Ovary (tissue), 9 donors: ENCODE data around the gene EMID1. TPM values are rescaled to one million over a fixed set of nuclear protein-coding genes. Genes with fewer than 3 reads are reported as not detected.
A peak's percentile ranks its signal among the peaks of the same experiment; 100 is the strongest.
"Not testable (repeated sequence)": the region's sequence is repeated elsewhere in the genome, so short reads cannot be mapped to it uniquely, and the experiment has no call there.

ENCODE experiments used
- DNase-seq, 5 donors: peaks; one replicate each; pipeline ENCODE4 v3.0.0-alpha.2; 2019 to 2020
- H3K27ac ChIP-seq, 2 donors: fragments of 200-600 bp; one replicate each; pipeline versions ENCODE4 v1.5.1 to v1.8.0; 2019 to 2022
- H3K27me3 ChIP-seq: fragments of 200-600 bp; one replicate; pipeline ENCODE4 v1.8.0; 2022
- H3K36me3 ChIP-seq: fragments of 200-600 bp; sonication (generic); one replicate; pipeline ENCODE4 v1.5.1; 2019
- H3K4me1 ChIP-seq: one replicate; pipeline ENCODE4 v1.8.1; 2013; ENCODE audit warnings: mild to moderate bottlenecking, moderate library complexity; ENCODE audit not compliant: insufficient read depth
- H3K4me3 ChIP-seq: fragments of 200-600 bp; sonication (generic); one replicate; pipeline ENCODE4 v1.5.1; 2017
- H3K9me3 ChIP-seq, 2 donors: fragments of 200-600 bp in 1 of 2; sonication (generic) in 1 of 2; one replicate each; pipeline versions ENCODE4 v1.5.1 to v1.8.1; 2013 to 2019; ENCODE audit warnings: mild to moderate bottlenecking in 1 of 2, moderate library complexity in 1 of 2
- CTCF ChIP-seq, 3 donors: fragments of 450-650 bp in 2 of 3; fragments of 200-600 bp in 1 of 3; IDR thresholded peaks; one replicate each; pipeline versions ENCODE4 v1.5.1 to v1.8.0; 2016 to 2022; ENCODE audit warnings: antibody characterized with exemption in 3 of 3, mild to moderate bottlenecking in 1 of 3
- EP300 ChIP-seq: sonication (generic); formaldehyde crosslinking; IDR thresholded peaks from one replicate; pipeline ENCODE4 v1.6.1; 2017; ENCODE audit warnings: antibody characterized with exemption
- POLR2A ChIP-seq: fragments of 450-650 bp; IDR thresholded peaks from one replicate; pipeline ENCODE4 v1.6.1; 2017; ENCODE audit warnings: antibody characterized with exemption, mild to moderate bottlenecking, moderate library complexity
- WGBS, 3 donors: extraction: QIAGEN DNeasy Blood & Tissue Kit in 1 of 3; methylation state at CpG; one replicate each; pipeline versions ENCODE4 v1.1.5 to v1.1.7; 2013 to 2017; 5-methylcytosine and 5-hydroxymethylcytosine counted together
- intact Hi-C, 4 donors: fragments of 100-400 bp; cut with DNase I; formaldehyde crosslinking; loops; one replicate each; pipeline versions ENCODE4 v1.11.0 to v1.15.1; 2022 to 2023
- polyA plus RNA-seq, 2 donors: library from polyadenylated mRNA; stranded (reverse); fragments of 200-250 nt in 1 of 2; fragments of 350-450 nt in 1 of 2; fragmentation: Illumina TruSeq in 1 of 2; extraction: RNeasy Lipid Tissue Mini Kit (QIAGEN cat#74804) in 1 of 2; gene quantifications; one replicate each; pipeline ENCODE4 v1.2.3, GENCODE V29; 2013 to 2014
- total RNA-seq, 7 donors: library from RNA; depleted of rRNA in 2 of 7; stranded (reverse); fragments of >200 nt in 2 of 7; fragmentation: NEBNext Ultra II Directional in 3 of 7; extraction: Animal tissue kit (Norgen Biotek cat#: 25700) in 3 of 7; gene quantifications; one replicate each; pipeline versions ENCODE4 v1.1.0 to v1.2.4, GENCODE V29; 2016 to 2023
- donor health status: DM: no; HTN: no; CAD: no; lungs with moderate emphysema.
- donor health status: DM: no; HTN: no; CAD: no.
- donor health status: Bipolar disorder and iron deficiency.
- donor health status: DM: yes; HTN: yes; CAD: no.
- donor health status: DM: no; HTN: no; CAD: no.
- donor health status: DM: yes; HTN: yes; CAD: no.

EMID1 gene
- total and polyA plus RNA-seq, 9 donors: 2.6 to 11.2 (median 8.6) TPM

- 83 to 89% (median 86%) methylated on average over 13 of the region's 13 CpGs for WGBS, 3 donors
- Histone ChIP-seq H3K36me3 (no peaks in the 10 kb centered on the region), H3K4me3 (no peak overlapping the region), H3K27me3 (no peaks in the 10 kb centered on the region), H3K27ac (no peak overlapping the region), H3K4me1 (no peaks in the 10 kb centered on the region), H3K9me3 (no peaks in the 10 kb centered on the region)
- TF ChIP-seq EP300 (no peak), CTCF (IDR thresholded peaks at IDR 0.05) (no peak), POLR2A (no peak)
- intact Hi-C loops: no loop called here
- peak in 2 of 5 donors; percentile 11 to 42 for DNase-seq
Measured at GRCh38 chr22:29217827-29218757, 12.4 kb downstream of the EMID1 start.

GRCh38 chr22:29218758-29219408, 13.2 kb downstream of the EMID1 start:
- peak in 2 of 5 donors; percentile 12 to 24 for DNase-seq
- Histone ChIP-seq H3K27me3 (no peaks in the 10 kb centered on the region), H3K4me3 (no peak overlapping the region), H3K9me3 (no peaks in the 10 kb centered on the region), H3K27ac (no peak overlapping the region), H3K36me3 (no peaks in the 10 kb centered on the region), H3K4me1 (no peaks in the 10 kb centered on the region)
- TF ChIP-seq CTCF (IDR thresholded peaks at IDR 0.05) (no peak), EP300 (no peak), POLR2A (no peak)
- WGBS, 3 donors: 94 to 99% (median 95%) methylated on average over 9 to 11 of the region's 11 CpGs
- intact Hi-C loops: no loop called here

GRCh38 chr22:29219409-29219782, 13.7 kb downstream of the EMID1 start:
- WGBS, 3 donors: 72 to 81% (median 78%) methylated on average over 2 of the region's 2 CpGs

GRCh38 chr22:29219881-29220670, 14.4 kb downstream of the EMID1 start:
- Histone ChIP-seq H3K36me3 (no peaks in the 10 kb centered on the region), H3K4me3 (no peak overlapping the region), H3K27me3 (no peaks in the 10 kb centered on the region), H3K9me3 (no peaks in the 10 kb centered on the region), H3K4me1 (no peaks in the 10 kb centered on the region), H3K27ac (no peak overlapping the region)
- intact Hi-C loops: no loop called here
- TF ChIP-seq POLR2A (no peak), CTCF (IDR thresholded peaks at IDR 0.05) (no peak), EP300 (no peak)
- peak in 1 of 5 donors; percentile 25 for DNase-seq
- 45 to 64% (median 46%) methylated on average over 14 of the region's 14 CpGs for WGBS, 3 donors

More at GRCh38 chr22:29219409-29219782, 13.7 kb downstream of the EMID1 start:
- H3K27ac ChIP-seq, H3K27me3 ChIP-seq, H3K4me3 ChIP-seq, H3K4me1 ChIP-seq, H3K9me3 ChIP-seq, H3K36me3 ChIP-seq, DNase-seq, intact Hi-C loops: not testable (repeated sequence)
